IPS-11a (cell line): Measurements from ENCODE around the gene NEK4.

Source experiments
- H3K4me3 ChIP-seq: one replicate; pipeline ENCODE4 v1.5.1; 2013; ENCODE audit warnings: low read depth, low read length, control low read depth

Gene NEK4

GRCh38 chr3:52793702-52794611 lies 23.2 kb upstream of the NEK4 start:
- H3K4me3 ChIP-seq = no peak overlapping the region

GRCh38 chr3:52792961-52793695 lies 22.4 kb upstream of the NEK4 start:
- no peak overlapping the region for H3K4me3 ChIP-seq

- H3K4me3 ChIP-seq = no peak overlapping the region
Measured at GRCh38 chr3:52792413-52792812, 21.7 kb upstream of the NEK4 start.

GRCh38 chr3:52791928-52792327 lies 21.2 kb upstream of the NEK4 start:
- H3K4me3 ChIP-seq = no peak overlapping the region

GRCh38 chr3:52791366-52791765 lies 20.6 kb upstream of the NEK4 start:
- H3K4me3 ChIP-seq = no peak overlapping the region

- no peak overlapping the region for H3K4me3 ChIP-seq
Measured at GRCh38 chr3:52790741-52791140, 20.0 kb upstream of the NEK4 start.

GRCh38 chr3:52790337-52790736 lies 19.6 kb upstream of the NEK4 start:
- no peak overlapping the region for H3K4me3 ChIP-seq

GRCh38 chr3:52789746-52790040 lies 19.0 kb upstream of the NEK4 start:
- no peak overlapping the region for H3K4me3 ChIP-seq

GRCh38 chr3:52788890-52789745 lies 18.4 kb upstream of the NEK4 start:
- H3K4me3 ChIP-seq = no peak overlapping the region

- H3K4me3 ChIP-seq = no peak overlapping the region
Measured at GRCh38 chr3:52787672-52788625, 17.2 kb upstream of the NEK4 start.

- no peak overlapping the region for H3K4me3 ChIP-seq
Measured at GRCh38 chr3:52787246-52787645, 16.5 kb upstream of the NEK4 start.

- no peak overlapping the region for H3K4me3 ChIP-seq
Measured at GRCh38 chr3:52786330-52787215, 15.8 kb upstream of the NEK4 start.

GRCh38 chr3:52784931-52785590 lies 14.3 kb upstream of the NEK4 start:
- no peak overlapping the region for H3K4me3 ChIP-seq

- no peak overlapping the region for H3K4me3 ChIP-seq
Measured at GRCh38 chr3:52784021-52784621, 13.4 kb upstream of the NEK4 start.

GRCh38 chr3:52783211-52783555 lies 12.4 kb upstream of the NEK4 start:
- no peak overlapping the region for H3K4me3 ChIP-seq

- H3K4me3 ChIP-seq = no peak overlapping the region
Measured at GRCh38 chr3:52782412-52783210, 11.9 kb upstream of the NEK4 start.

- no peak overlapping the region for H3K4me3 ChIP-seq
Measured at GRCh38 chr3:52781741-52782140, 11.0 kb upstream of the NEK4 start.
